KMS-11 (cell line): ENCODE measurements around the gene TEX9.
"Not testable (repeated sequence)": the region's sequence is repeated elsewhere in the genome, so short reads cannot be mapped to it uniquely, and the experiment has no call there.

Source experiments
- H2AFZ ChIP-seq: fragments of 200-600 bp; sonication (generic); 2 replicates; pipeline ENCODE4 v1.6.1; 2016; ENCODE audit warnings: antibody characterized with exemption, mixed run types, low read depth
- H3K27ac ChIP-seq: fragments of 200-600 bp; sonication (generic); 2 replicates; pipeline ENCODE4 v1.6.1; 2016; ENCODE audit warnings: mild to moderate bottlenecking, mixed run types
- H3K27me3 ChIP-seq: fragments of 200-600 bp; sonication (generic); 2 replicates; pipeline ENCODE4 v1.6.1; 2017; ENCODE audit warnings: mild to moderate bottlenecking, low read depth, mixed run types, moderate library complexity; ENCODE audit not compliant: insufficient read depth
- H3K36me3 ChIP-seq: fragments of 200-600 bp; sonication (generic); 2 replicates; pipeline ENCODE4 v1.6.1; 2017; ENCODE audit warnings: mild to moderate bottlenecking, mixed run types; ENCODE audit not compliant: insufficient read depth
- H3K4me1 ChIP-seq: fragments of 200-600 bp; sonication (generic); 2 replicates; pipeline ENCODE4 v1.6.1; 2016; ENCODE audit warnings: mild to moderate bottlenecking, low read depth, mixed run types; ENCODE audit not compliant: poor library complexity, severe bottlenecking
- H3K4me2 ChIP-seq: fragments of 200-600 bp; sonication (generic); 2 replicates; pipeline ENCODE4 v1.7.0; 2016; ENCODE audit warnings: mild to moderate bottlenecking, mixed run types
- H3K4me3 ChIP-seq: fragments of 200-600 bp; sonication (generic); IDR thresholded peaks from 2 replicates; pipeline ENCODE4 v1.6.1; 2017; ENCODE audit warnings: low read depth, low read length, mixed read lengths; ENCODE audit not compliant: insufficient read depth
- H3K79me2 ChIP-seq: fragments of 200-600 bp; sonication (generic); 2 replicates; pipeline ENCODE4 v1.6.1; 2016; ENCODE audit warnings: low read depth, mixed run types; ENCODE audit not compliant: insufficient read depth
- H3K9ac ChIP-seq: fragments of 200-600 bp; sonication (generic); 2 replicates; pipeline ENCODE4 v1.6.1; 2016; ENCODE audit warnings: mild to moderate bottlenecking, mixed run types
- H4K20me1 ChIP-seq: fragments of 200-600 bp; sonication (generic); 2 replicates; pipeline ENCODE4 v1.6.1; 2016; ENCODE audit warnings: mild to moderate bottlenecking, mixed run types; ENCODE audit not compliant: insufficient read depth
- CTCF ChIP-seq: fragments of 200-600 bp; sonication (generic); conservative IDR thresholded peaks from 2 replicates; pipeline ENCODE4 v1.6.1; 2017; ENCODE audit warnings: low read depth, mild to moderate bottlenecking, antibody characterized with exemption, low read length, moderate library complexity, mixed read lengths

TEX9 gene

DNA sequence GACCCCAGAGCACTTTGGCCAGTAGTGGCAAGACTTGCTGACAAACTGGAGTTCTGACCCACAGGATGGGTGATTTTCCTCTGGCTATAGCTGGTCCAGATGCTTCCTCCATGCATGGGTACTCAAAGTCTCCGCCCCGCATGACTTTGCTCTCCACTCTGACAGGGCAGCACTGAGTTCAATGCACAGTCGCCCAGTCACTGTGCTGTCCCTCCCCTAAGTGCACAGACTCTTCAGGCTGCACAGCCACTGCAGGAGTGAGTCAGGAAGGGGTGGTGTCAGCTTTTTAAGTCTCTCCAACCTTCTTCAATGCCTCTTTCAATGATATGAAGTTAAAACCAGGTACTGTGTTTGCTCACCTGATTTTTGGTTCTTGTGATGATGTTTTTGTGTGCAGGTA lies 17.8 kb downstream of the TEX9 start:
- no peak overlapping the region for H3K9ac ChIP-seq
- no peak overlapping the region for H3K27ac ChIP-seq
- H3K4me3 ChIP-seq = no peak overlapping the region
- TF ChIP-seq CTCF = no peak
- no peaks in the 10 kb centered on the region for H3K4me1 ChIP-seq
- H3K79me2 ChIP-seq = no peaks in the 10 kb centered on the region
- no peaks in the 10 kb centered on the region for H4K20me1 ChIP-seq
- no peaks in the 10 kb centered on the region for H3K36me3 ChIP-seq
- H2AFZ ChIP-seq = no peak overlapping the region
- no peaks in the 10 kb centered on the region for H3K27me3 ChIP-seq
- H3K4me2 ChIP-seq = no peak overlapping the region

DNA sequence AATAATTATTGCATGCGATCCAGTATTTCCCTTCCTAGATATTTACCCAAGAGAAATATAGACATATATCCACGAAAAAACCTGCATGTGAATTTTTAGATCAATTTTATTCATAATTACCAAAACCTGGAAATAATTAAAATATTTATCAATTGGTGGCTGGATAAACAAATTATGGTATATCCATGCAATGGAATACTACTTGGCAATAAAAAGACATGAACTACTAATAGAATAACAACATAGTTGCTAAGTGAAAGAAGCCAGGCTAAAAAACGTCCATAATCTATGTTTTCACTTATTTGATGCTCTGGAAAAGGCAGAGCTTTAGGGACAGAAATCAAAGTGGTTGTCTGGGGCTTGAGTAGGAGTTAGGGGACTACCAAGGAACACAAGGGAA lies 20.7 kb downstream of the TEX9 start:
- Histone ChIP-seq H3K9ac (no peak overlapping the region), H4K20me1 (no peaks in the 10 kb centered on the region), H3K27ac (no peak overlapping the region), H3K36me3 (no peaks in the 10 kb centered on the region), H3K27me3 (no peaks in the 10 kb centered on the region), H3K79me2 (no peaks in the 10 kb centered on the region), H3K4me3 (no peak overlapping the region), H2AFZ (no peak overlapping the region), H3K4me2 (no peak overlapping the region), H3K4me1 (peaks cover 8% of the 10 kb centered on the region)
- no peak for TF ChIP-seq CTCF

DNA sequence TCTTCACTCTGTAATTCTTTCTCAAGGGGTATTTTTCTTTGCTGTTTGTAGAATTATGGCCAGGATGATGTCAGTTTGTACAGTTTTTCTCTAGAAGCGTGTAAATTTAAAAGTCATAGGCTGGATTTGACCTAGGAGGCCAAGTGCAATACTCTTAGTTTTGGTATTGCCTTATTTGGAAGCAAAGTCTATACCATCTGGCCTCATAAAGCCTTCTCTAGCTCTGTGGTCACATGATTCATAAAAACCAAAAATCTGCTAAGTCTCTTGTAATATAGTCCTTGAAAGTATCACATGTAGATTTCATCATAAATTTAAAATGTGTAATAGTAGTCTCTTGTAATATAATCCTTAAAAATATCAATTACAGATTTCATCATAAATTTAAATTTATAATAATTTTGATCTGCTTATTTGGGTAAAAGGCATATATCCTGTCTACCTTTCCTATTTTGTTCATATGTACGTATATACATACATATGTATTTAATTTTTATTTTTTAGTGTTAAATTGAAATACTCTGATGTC lies 25.6 kb downstream of the TEX9 start:
- Histone ChIP-seq H2AFZ (no peak overlapping the region), H4K20me1 (no peaks in the 10 kb centered on the region), H3K27ac (no peak overlapping the region), H3K9ac (no peak overlapping the region), H3K4me3 (no peak overlapping the region), H3K4me1 (peaks cover 13% of the 10 kb centered on the region), H3K79me2 (no peaks in the 10 kb centered on the region), H3K36me3 (no peaks in the 10 kb centered on the region), H3K4me2 (no peak overlapping the region; the same call in 1 of the 2 replicates), H3K27me3 (no peaks in the 10 kb centered on the region)
- TF ChIP-seq CTCF = no peak

DNA sequence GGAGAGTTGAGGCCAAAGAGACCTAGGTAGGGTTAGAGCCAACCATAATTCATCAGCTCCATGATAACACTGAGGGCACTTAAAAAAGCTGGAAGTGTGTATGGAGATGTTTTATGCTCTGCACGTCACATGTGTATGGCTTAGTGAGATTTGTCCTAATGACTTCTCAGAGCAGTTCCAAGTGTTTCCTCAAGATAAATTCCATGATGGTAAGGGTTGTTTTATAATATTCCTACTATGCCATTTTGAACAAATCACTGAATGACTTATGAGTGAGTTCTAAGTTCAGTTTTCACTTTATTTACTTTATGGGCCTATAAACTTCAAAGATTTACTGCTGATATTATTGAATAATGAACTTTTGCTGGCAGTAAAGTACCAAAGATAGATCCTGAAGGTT lies 28.1 kb downstream of the TEX9 start:
- no peak overlapping the region for H3K4me2 ChIP-seq
- no peaks in the 10 kb centered on the region for H4K20me1 ChIP-seq
- H3K4me3 ChIP-seq = no peak overlapping the region
- no peaks in the 10 kb centered on the region for H3K36me3 ChIP-seq
- H3K9ac ChIP-seq = no peak overlapping the region
- no peak overlapping the region for H3K27ac ChIP-seq
- peaks cover 13% of the 10 kb centered on the region for H3K4me1 ChIP-seq
- H3K79me2 ChIP-seq = no peaks in the 10 kb centered on the region
- H2AFZ ChIP-seq = no peak overlapping the region
- H3K27me3 ChIP-seq = no peaks in the 10 kb centered on the region
- no peak for TF ChIP-seq CTCF

DNA sequence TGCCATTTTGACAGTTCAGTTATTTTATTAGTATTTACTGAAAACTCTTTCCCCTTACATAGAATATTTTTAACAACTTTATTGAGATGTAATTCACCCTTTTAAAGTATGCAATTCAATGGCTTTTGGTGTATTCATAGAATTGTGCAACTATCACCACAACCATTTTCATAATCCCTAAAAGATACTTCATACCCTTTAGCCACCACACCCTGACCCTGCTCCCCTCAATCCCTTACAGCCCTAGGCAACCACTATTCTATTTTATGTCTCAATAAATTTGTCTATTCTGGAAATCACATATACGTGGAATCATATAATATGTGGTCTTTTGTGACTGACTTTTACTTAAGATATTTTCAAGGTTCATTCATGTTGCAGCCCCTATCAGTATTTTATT lies 29.7 kb downstream of the TEX9 start:
- H3K27me3 ChIP-seq = no peaks in the 10 kb centered on the region
- no peak overlapping the region for H3K9ac ChIP-seq
- H3K4me1 ChIP-seq = peaks cover 13% of the 10 kb centered on the region
- TF ChIP-seq CTCF = no peak
- H3K4me3 ChIP-seq = no peak overlapping the region
- H3K79me2 ChIP-seq = no peaks in the 10 kb centered on the region
- no peak overlapping the region for H2AFZ ChIP-seq
- H3K36me3 ChIP-seq = no peaks in the 10 kb centered on the region
- H3K27ac ChIP-seq = no peak overlapping the region
- no peaks in the 10 kb centered on the region for H4K20me1 ChIP-seq
- H3K4me2 ChIP-seq = no peak overlapping the region

GRCh38 chr15:56397325-56397724 lies 32.1 kb downstream of the TEX9 start:
- H3K79me2 ChIP-seq, H3K36me3 ChIP-seq, H3K27ac ChIP-seq, H3K9ac ChIP-seq, H3K4me1 ChIP-seq, H2AFZ ChIP-seq, H3K4me2 ChIP-seq, H3K27me3 ChIP-seq, H4K20me1 ChIP-seq, H3K4me3 ChIP-seq: not testable (repeated sequence)

- H3K36me3 ChIP-seq, H2AFZ ChIP-seq, H4K20me1 ChIP-seq, H3K4me1 ChIP-seq, H3K27me3 ChIP-seq, H3K4me3 ChIP-seq, H3K27ac ChIP-seq, H3K9ac ChIP-seq, H3K4me2 ChIP-seq, H3K79me2 ChIP-seq: not testable (repeated sequence)
Observed at GRCh38 chr15:56399209-56399608, 34.0 kb downstream of the TEX9 start.
